ENCODE results near the gene IL1RAPL2. TPM values are rescaled to one million over a fixed set of nuclear protein-coding genes. Genes with fewer than 3 reads are reported as not detected.
"Not testable (repeated sequence)": the region's sequence is repeated elsewhere in the genome, so short reads cannot be mapped to it uniquely, and the experiment has no call there.

IL1RAPL2 gene
- polyA plus RNA-seq, 3 donors, result not detected

- H3K36me3 ChIP-seq (replicated peaks in 1 of 2; ENCODE audit: control insufficient read depth in 1 of 2, insufficient read depth in 2 of 2, low read length in 2 of 2), result no peaks in the 10 kb centered on the region
- H4K20me1 ChIP-seq (ENCODE audit: insufficient read depth, low read length), result no peaks in the 10 kb centered on the region
- H3K4me3 ChIP-seq (replicated peaks in 1 of 3; ENCODE audit: low read depth in 2 of 3, low read length in 3 of 3), result no peak overlapping the region
- no CpG with 5 or more reads among the region's 2 CpGs for WGBS (ENCODE audit: insufficient coverage)
- no peak overlapping the region for H2AFZ ChIP-seq (ENCODE audit: insufficient read depth, low read depth, low read length, poor library complexity, severe bottlenecking)
- H3K4me2 ChIP-seq (replicated peaks; ENCODE audit: extremely low read depth, low read length, poor library complexity, severe bottlenecking), result no peak overlapping the region
- no peaks in the 10 kb centered on the region for H3K9me3 ChIP-seq (replicated peaks in 1 of 2; ENCODE audit: control insufficient read depth in 1 of 2, insufficient read depth in 1 of 2, low read length in 2 of 2)
- no peak overlapping the region for H3K27ac Mint-ChIP-seq
- no peaks in the 10 kb centered on the region for H3K4me1 Mint-ChIP-seq
- no peak overlapping the region for H3K4me3 Mint-ChIP-seq
- DNase-seq, result no peak
- H3K9me3 Mint-ChIP-seq, result peaks cover 0 to 5% (median 0%) of the 10 kb centered on the region in 7 donors
- intact Hi-C loops (cut with micrococcal nuclease), result no loop called here
- no peak overlapping the region for H3K27ac ChIP-seq (ENCODE audit: low read depth in 1 of 2, low read length in 2 of 2)
- H3K27me3 Mint-ChIP-seq (ENCODE audit: low read depth in 3 of 3), result peaks cover 0 to 3% (median 0%) of the 10 kb centered on the region in 3 donors
- no peaks in the 10 kb centered on the region for H3K36me3 Mint-ChIP-seq
- no peak overlapping the region for H3K9ac ChIP-seq (ENCODE audit: insufficient read depth, low read length, poor library complexity, severe bottlenecking)
- no peak for TF ChIP-seq CTCF (IDR thresholded peaks at IDR 0.05)
- H3K79me2 ChIP-seq (ENCODE audit: insufficient read depth, low read length), result no peaks in the 10 kb centered on the region
- H3K27me3 ChIP-seq (ENCODE audit: control insufficient read depth in 2 of 2, insufficient read depth in 2 of 2, low read length in 2 of 2), result no peaks in the 10 kb centered on the region
- no peaks in the 10 kb centered on the region for H3K4me1 ChIP-seq (ENCODE audit: control insufficient read depth in 1 of 2, insufficient read depth in 2 of 2, low read length in 2 of 2)
Measured at GRCh38 chrX:104523858-104524257, 42.1 kb upstream of the IL1RAPL2 start.

GRCh38 chrX:104539081-104539480 is 26.9 kb upstream of the IL1RAPL2 start:
- Mint-ChIP-seq H3K36me3 (no peaks in the 10 kb centered on the region), H3K4me3 (no peak overlapping the region), H3K9me3 (peaks cover 0 to 16% (median 1%) of the 10 kb centered on the region in 7 donors), H3K4me1 (no peaks in the 10 kb centered on the region), H3K27me3 (ENCODE audit: low read depth in 3 of 3) (peaks cover 0 to 1% (median 0%) of the 10 kb centered on the region in 3 donors), H3K27ac (no peak overlapping the region)
- Histone ChIP-seq H3K27me3 (ENCODE audit: control insufficient read depth in 2 of 2, insufficient read depth in 2 of 2, low read length in 2 of 2) (no peaks in the 10 kb centered on the region), H3K36me3 (replicated peaks in 1 of 2; ENCODE audit: control insufficient read depth in 1 of 2, insufficient read depth in 2 of 2, low read length in 2 of 2) (no peaks in the 10 kb centered on the region), H3K4me1 (ENCODE audit: control insufficient read depth in 1 of 2, insufficient read depth in 2 of 2, low read length in 2 of 2) (no peaks in the 10 kb centered on the region), H3K9ac (ENCODE audit: insufficient read depth, low read length, poor library complexity, severe bottlenecking) (no peak overlapping the region), H3K9me3 (replicated peaks in 1 of 2; ENCODE audit: control insufficient read depth in 1 of 2, insufficient read depth in 1 of 2, low read length in 2 of 2) (no peaks in the 10 kb centered on the region), H2AFZ (ENCODE audit: insufficient read depth, low read depth, low read length, poor library complexity, severe bottlenecking) (no peak overlapping the region), H3K27ac (ENCODE audit: low read depth in 1 of 2, low read length in 2 of 2) (no peak overlapping the region), H3K4me2 (replicated peaks; ENCODE audit: extremely low read depth, low read length, poor library complexity, severe bottlenecking) (no peak overlapping the region), H3K79me2 (ENCODE audit: insufficient read depth, low read length) (no peaks in the 10 kb centered on the region), H3K4me3 (replicated peaks in 1 of 3; ENCODE audit: low read depth in 2 of 3, low read length in 3 of 3) (no peak overlapping the region), H4K20me1 (ENCODE audit: insufficient read depth, low read length) (no peaks in the 10 kb centered on the region)
- intact Hi-C loops (cut with micrococcal nuclease), result no loop called here
- WGBS (ENCODE audit: insufficient coverage), result no CpG with 5 or more reads among the region's 2 CpGs
- TF ChIP-seq CTCF (IDR thresholded peaks at IDR 0.05), result no peak
- DNase-seq, result no peak

GRCh38 chrX:104542447-104542846 is 23.6 kb upstream of the IL1RAPL2 start:
- H3K4me1 ChIP-seq (ENCODE audit: control insufficient read depth in 1 of 2, insufficient read depth in 2 of 2, low read length in 2 of 2); H3K27me3 ChIP-seq (ENCODE audit: control insufficient read depth in 2 of 2, insufficient read depth in 2 of 2, low read length in 2 of 2); H3K9me3 ChIP-seq (replicated peaks in 1 of 2; ENCODE audit: control insufficient read depth in 1 of 2, insufficient read depth in 1 of 2, low read length in 2 of 2); H3K4me2 ChIP-seq (replicated peaks; ENCODE audit: extremely low read depth, low read length, poor library complexity, severe bottlenecking); H3K4me3 ChIP-seq (replicated peaks in 1 of 3; ENCODE audit: low read depth in 2 of 3, low read length in 3 of 3); H3K27ac ChIP-seq (ENCODE audit: low read depth in 1 of 2, low read length in 2 of 2); H4K20me1 ChIP-seq (ENCODE audit: insufficient read depth, low read length); H3K36me3 ChIP-seq (replicated peaks in 1 of 2; ENCODE audit: control insufficient read depth in 1 of 2, insufficient read depth in 2 of 2, low read length in 2 of 2); DNase-seq; H3K4me3 Mint-ChIP-seq; intact Hi-C loops (cut with micrococcal nuclease); H3K9ac ChIP-seq (ENCODE audit: insufficient read depth, low read length, poor library complexity, severe bottlenecking); H3K79me2 ChIP-seq (ENCODE audit: insufficient read depth, low read length); H3K36me3 Mint-ChIP-seq; H2AFZ ChIP-seq (ENCODE audit: insufficient read depth, low read depth, low read length, poor library complexity, severe bottlenecking); H3K27ac Mint-ChIP-seq; H3K27me3 Mint-ChIP-seq (ENCODE audit: low read depth in 3 of 3); H3K4me1 Mint-ChIP-seq: not testable (repeated sequence)
- no CpG with 5 or more reads among the region's 2 CpGs for WGBS (ENCODE audit: insufficient coverage)
- peaks cover 0 to 16% (median 1%) of the 10 kb centered on the region in 7 donors for H3K9me3 Mint-ChIP-seq
